Ovary (tissue), 3 donors: ENCODE results near the gene THBS3.

ENCODE experiments used
- POLR2A ChIP-seq: fragments of 450-650 bp; IDR thresholded peaks from one replicate; pipeline ENCODE4 v1.6.1; 2017; ENCODE audit warnings: antibody characterized with exemption, mild to moderate bottlenecking, moderate library complexity
- TF ChIP-seq, protein P1 (sequence below), 3 donors: fragments of 450-650 bp in 2 of 3; fragments of 200-600 bp in 1 of 3; IDR thresholded peaks; one replicate each; pipeline versions ENCODE4 v1.5.1 to v1.8.0; 2016 to 2022; ENCODE audit warnings: antibody characterized with exemption in 3 of 3, mild to moderate bottlenecking in 1 of 3
- donor health status: DM: no; HTN: no; CAD: no.

DNA sequence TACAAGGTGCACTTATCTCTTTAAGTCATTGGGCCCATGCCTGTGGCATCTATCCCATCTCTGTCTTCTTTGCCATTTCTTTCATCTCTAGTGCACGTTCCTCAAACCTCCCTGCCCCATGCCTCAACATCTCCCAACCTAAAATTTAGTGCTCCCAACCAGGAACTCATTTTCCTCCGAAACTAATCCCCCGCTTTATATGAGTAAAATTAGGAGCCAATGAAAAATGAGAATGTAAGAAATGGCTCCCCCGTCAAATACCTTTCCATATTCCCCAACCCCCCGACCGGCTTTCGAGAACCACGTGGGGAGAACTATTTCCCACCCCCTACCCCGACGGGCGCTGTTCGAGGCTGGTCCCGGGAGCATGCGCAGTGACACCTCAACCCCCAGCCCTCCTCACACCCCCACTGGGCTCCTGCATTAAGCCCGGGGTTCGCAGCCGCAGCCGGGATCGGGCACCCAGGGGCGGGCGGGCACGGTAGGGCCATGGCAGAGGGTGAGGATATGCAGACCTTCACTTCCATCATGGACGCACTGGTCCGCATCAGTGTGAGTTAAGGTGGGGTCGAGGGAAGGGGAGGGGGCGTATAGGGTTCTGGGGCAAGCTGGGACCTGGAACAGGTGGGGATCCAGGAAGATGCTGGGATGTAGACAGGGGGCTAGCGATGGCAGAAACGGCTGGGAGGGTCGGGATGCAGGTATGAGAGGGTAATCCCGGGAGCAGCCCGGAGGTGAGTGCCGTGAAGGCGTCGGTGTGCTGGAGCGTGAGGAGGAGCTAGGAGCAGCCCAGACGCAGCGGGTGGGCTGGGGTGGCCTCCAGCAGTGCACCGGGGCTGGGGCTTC is 34.0 kb downstream of the THBS3 start, which contains the start of gene TRIM46:
- TF ChIP-seq, protein P1, sequence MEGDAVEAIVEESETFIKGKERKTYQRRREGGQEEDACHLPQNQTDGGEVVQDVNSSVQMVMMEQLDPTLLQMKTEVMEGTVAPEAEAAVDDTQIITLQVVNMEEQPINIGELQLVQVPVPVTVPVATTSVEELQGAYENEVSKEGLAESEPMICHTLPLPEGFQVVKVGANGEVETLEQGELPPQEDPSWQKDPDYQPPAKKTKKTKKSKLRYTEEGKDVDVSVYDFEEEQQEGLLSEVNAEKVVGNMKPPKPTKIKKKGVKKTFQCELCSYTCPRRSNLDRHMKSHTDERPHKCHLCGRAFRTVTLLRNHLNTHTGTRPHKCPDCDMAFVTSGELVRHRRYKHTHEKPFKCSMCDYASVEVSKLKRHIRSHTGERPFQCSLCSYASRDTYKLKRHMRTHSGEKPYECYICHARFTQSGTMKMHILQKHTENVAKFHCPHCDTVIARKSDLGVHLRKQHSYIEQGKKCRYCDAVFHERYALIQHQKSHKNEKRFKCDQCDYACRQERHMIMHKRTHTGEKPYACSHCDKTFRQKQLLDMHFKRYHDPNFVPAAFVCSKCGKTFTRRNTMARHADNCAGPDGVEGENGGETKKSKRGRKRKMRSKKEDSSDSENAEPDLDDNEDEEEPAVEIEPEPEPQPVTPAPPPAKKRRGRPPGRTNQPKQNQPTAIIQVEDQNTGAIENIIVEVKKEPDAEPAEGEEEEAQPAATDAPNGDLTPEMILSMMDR (IDR thresholded peaks at IDR 0.05) = peak in 1 of 3 donors; percentile 4
- no peak for TF ChIP-seq POLR2A
